ENCODE data around the gene LRIT2. TPM values are rescaled to one million over a fixed set of nuclear protein-coding genes. Genes with fewer than 3 reads are reported as not detected.
A peak's percentile ranks its signal among the peaks of the same experiment; 100 is the strongest.

Gene LRIT2
- total RNA-seq, 1 donor, result not detected

GRCh38 chr10:84217746-84218145 lies 7.6 kb downstream of the LRIT2 start:
- no peak for TF ChIP-seq CTCF (IDR thresholded peaks at IDR 0.05; ENCODE audit: insufficient read depth, low read depth, low read length)
- H3K4me3 ChIP-seq (ENCODE audit: low read depth, low read length), result no peak overlapping the region
- DNase-seq (ENCODE audit: low read depth), result no peak

- no peak for TF ChIP-seq CTCF (IDR thresholded peaks at IDR 0.05; ENCODE audit: insufficient read depth, low read depth, low read length)
- no peak for DNase-seq (ENCODE audit: low read depth)
- H3K4me3 ChIP-seq (ENCODE audit: low read depth, low read length), result no peak overlapping the region
These were observed 8.5 kb downstream of the LRIT2 start for GRCh38 chr10:84216834-84217233.

GRCh38 chr10:84214612-84215235 lies 10.6 kb downstream of the LRIT2 start:
- peak; percentile 20 for TF ChIP-seq CTCF (IDR thresholded peaks at IDR 0.05; ENCODE audit: insufficient read depth, low read depth, low read length)
- H3K4me3 ChIP-seq (ENCODE audit: low read depth, low read length), result no peak overlapping the region
- DNase-seq (ENCODE audit: low read depth), result no peak

GRCh38 chr10:84214046-84214572 lies 11.2 kb downstream of the LRIT2 start:
- H3K4me3 ChIP-seq (ENCODE audit: low read depth, low read length), result no peak overlapping the region
- no peak for TF ChIP-seq CTCF (IDR thresholded peaks at IDR 0.05; ENCODE audit: insufficient read depth, low read depth, low read length)
- DNase-seq (ENCODE audit: low read depth), result no peak

- DNase-seq (ENCODE audit: low read depth), result no peak
- no peak for TF ChIP-seq CTCF (IDR thresholded peaks at IDR 0.05; ENCODE audit: insufficient read depth, low read depth, low read length)
- no peak overlapping the region for H3K4me3 ChIP-seq (ENCODE audit: low read depth, low read length)
These were observed 12.3 kb downstream of the LRIT2 start for GRCh38 chr10:84213076-84213475.

GRCh38 chr10:84212014-84212413 lies 13.3 kb downstream of the LRIT2 start:
- no peak overlapping the region for H3K4me3 ChIP-seq (ENCODE audit: low read depth, low read length)
- no peak for DNase-seq (ENCODE audit: low read depth)
- TF ChIP-seq CTCF (IDR thresholded peaks at IDR 0.05; ENCODE audit: insufficient read depth, low read depth, low read length), result no peak

- TF ChIP-seq CTCF (IDR thresholded peaks at IDR 0.05; ENCODE audit: insufficient read depth, low read depth, low read length), result no peak
- no peak for DNase-seq (ENCODE audit: low read depth)
- no peak overlapping the region for H3K4me3 ChIP-seq (ENCODE audit: low read depth, low read length)
These were observed 13.8 kb downstream of the LRIT2 start for GRCh38 chr10:84211566-84211965.

Data from fibroblast of villous mesenchyme (primary cell).